HG03571 (cell line): ENCODE data around the gene TFAP2A.

ENCODE experiments used
- ATAC-seq: cut with Tn5 transposase; IDR thresholded peaks from one replicate; pipeline ENCODE4 v1.9.1; 2021; ENCODE audit not compliant: unreplicated experiment

The TFAP2A gene

DNA sequence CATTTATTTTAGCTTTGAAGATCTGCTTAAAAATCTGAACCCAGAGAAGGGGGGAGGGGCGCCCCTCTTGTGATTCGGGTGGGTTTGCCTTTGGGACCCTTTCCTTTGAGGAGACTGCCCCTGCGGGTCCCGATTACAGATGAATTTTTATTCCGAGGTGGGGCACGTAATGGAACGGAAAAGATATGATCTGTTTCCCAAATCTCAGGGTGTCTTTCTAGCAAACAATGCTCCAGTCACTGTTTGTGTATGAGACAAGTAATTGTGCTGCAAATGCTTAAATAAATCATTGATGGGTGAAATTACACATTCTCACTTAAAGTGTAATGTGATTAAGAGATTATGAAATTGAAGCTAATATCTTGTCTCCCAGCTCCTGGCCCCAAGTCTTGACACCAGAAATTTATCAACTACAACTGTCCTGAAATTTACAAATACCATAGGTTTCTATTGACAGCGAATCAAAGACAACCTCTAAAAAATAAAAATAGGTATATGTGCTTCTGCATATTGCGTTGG lies 30.7 kb downstream of the TFAP2A start:
- ATAC-seq = no peak

DNA sequence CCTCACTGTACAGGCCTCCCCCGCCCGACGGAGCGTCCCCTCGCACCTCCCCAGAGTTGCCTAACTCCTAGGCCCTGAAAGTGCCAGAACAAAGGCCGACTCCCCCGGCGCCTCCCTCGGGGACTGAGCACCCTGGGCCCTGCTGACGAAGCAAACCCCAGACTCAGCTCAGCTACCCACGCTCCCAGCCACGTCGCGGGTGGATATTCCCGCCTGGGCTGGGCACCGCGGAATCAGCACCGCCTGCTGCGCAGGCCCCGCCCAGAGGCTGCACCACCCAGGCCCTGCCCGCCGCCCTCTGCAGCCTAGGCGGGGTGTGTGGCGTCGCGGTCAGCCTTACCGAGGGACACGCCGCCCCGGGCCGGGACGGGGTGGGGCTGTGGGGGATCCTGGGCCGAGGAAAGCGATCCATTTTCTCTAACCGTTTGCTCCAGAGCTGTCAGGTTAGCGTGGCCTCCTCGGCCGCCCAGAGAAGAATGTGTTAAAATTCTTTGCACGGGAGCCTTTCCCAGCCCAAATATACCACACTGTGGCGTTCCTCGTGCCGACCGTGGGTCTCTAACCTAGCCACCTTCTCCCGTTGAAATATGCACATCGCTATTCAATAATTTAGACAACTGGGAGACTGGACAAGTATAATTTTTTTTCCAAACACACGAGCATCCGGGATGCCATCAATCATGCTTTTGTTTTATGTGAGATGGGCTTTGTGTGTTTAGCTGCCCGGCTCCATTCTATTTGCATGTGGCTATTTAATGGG lies 31.4 kb downstream of the TFAP2A start:
- no peak for ATAC-seq

DNA sequence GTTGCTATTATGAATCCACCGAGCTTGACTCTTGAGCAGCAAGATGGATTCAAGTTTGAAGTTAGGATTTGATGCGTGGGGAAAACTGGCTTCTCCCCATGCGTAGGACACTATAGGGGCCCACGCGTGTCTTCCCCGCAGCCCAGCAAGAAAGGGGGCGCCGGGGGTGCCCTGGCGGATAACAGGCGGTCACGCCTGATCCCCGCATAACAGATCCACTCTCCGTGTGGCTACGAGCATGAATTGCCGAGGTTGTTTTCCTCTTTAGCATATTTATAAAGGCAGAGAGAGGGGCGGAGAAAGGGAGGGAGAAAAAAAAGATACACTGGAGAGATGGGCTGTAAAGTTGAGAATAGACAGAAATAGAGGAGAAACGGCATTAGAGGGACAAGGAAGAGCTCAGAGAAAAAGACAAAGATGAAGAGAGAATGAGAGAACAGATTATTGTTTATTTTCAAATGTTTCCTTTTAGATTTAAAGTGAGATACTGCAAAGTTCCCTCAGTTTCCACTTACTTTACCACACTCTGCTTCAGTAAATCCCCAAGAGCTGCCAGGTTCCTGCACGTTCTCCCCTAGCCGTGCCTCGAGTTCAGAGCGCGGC lies 32.0 kb downstream of the TFAP2A start:
- no peak for ATAC-seq

DNA sequence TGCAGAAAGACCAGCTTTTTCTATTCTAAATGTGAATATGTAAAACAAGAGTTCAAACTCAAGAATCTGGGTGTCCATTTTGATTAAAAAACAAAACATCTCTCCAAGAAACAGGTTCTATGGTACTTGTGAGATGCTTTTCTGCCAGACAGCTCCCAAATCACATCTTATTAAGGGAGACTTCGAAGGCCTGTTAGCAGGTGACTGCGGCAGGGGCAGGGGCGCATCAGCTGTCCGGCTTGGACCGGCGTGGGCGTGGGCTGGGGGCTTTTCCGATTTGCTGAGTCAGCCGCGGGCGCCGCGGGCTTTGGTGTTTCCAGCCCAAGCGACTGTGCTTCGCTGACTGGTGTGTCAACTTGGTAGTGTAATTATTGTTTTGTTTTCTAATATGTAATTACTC lies 32.6 kb downstream of the TFAP2A start:
- ATAC-seq = no peak

DNA sequence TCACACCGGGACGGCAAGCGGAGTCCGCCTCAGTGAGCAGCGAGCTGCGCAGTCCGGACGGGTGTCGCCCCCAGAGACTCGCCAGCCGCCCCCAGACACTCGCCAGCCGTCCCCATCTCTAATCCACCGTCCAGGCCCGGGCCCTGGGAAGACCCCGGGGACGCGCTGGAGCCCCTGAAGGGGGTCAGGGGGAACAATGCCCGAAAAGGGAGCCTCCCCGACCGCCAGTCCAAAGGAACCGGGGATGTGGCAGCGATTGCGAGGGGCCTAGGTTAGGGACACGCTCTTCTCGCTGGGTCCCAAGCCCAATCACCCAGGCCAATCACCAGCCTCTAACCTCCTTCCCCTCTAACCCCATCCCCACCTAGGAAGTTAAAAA lies 33.1 kb downstream of the TFAP2A start:
- ATAC-seq = no peak

DNA sequence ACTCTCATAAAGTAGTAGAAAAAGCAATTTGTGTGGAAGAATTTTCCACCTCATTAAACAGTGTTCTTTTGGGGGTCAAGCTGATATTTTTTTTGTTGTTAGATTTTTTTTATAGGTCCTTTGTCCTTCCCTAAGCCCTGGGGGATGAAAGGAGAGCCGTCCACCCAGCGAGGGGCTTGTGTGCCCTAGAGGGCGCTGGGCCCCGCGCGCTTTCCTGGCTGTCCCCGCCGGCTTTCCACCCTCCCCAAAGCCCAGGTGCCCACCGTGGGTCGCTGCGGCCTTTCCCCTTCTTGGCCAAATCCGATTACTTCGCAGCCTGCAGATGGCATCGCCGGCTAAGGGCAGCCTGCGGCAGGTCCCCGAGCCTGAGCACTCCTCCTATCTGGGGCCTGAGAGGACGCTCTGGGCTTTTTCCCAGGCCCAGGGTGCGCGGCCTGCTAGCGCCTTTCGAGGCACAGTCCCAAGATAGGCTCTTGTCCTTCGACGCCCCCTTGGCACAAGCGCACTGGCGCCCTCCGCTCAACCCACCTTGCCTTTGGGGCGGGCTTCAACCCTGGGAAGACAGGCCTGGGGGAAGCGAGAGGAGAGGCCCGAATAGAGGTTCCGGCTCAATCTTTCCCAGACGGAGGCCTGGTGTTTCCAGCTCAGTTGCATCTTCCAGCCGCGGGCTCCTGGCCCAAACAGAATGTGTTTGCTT lies 33.6 kb downstream of the TFAP2A start:
- ATAC-seq = no peak

DNA sequence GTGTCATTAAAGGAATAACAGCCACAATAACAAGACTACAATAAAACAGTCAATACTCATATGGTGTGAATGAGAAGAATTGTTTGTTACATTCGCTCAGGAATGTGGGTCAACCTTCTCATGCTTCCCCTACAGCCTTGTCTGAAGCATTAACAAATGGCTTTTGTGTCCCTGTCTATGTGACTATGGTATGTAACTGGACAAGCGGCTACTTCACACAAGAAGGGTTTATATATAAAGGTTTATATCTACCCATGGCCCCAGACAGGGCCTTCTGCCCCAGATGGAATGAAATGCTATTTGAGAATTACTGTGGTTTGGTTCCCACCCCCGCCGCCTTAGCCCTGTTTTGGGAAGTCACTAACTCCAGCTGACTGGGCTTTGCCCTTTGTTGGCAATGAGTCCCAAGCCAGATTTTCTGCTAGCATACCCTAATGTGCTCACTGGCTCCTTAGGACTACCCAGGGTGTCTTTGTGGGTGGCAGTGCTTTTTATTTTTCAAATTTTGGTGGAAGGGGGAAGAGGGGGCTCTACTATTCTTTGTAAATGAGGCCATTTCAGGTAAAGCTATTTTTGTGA lies 39.4 kb downstream of the TFAP2A start:
- no peak for ATAC-seq

DNA sequence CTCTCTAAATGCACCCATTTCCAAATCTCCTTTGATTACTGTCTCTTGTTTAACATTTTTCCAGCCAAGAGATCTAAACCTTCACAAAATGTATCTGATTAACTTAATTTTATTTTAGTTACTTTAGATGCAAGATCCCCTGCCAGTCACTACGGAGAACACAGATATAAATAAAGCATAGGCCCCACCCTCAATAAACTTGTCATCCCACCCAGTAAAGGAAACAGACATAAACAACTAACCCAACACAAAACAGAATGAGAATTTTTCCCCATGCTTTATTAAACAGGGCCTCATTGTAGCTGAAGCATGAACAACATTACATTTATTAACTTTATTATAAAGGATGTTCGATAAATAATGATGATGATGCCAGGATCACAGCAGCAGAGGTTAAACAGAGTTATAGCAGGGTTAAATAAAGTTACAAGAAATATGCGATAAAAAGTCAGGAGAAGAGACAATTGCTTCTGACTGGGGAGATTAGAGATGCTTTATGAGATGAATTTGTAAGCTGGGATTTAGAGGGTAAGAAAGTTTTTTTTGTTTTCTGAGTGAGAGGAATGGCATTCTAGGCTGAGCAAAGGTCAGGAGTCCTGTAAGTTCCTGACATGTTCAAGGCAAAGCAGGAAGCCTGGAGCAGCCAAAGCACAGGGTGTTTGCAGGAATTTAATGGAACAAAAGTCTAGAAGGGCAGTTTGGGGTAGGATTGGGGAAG lies 41.1 kb downstream of the TFAP2A start:
- no peak for ATAC-seq

DNA sequence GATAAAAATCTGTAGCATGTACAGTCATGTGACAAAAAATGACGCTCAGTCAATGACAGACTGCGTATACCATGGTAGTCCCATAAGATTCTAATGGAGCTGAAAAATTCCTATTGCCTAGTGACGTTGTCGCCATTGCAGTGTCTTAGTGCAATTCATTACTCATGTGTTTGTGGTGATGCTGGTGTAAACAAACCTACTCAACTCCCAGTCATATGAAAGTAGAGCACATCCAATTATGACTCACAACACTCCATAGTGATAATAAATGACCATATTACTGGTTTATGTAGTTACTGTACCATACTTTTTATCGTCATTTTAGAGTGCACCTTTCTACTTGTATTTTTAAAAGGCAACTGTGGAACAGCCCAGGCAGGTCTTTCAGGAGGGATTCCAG lies 45.0 kb downstream of the TFAP2A start:
- ATAC-seq = no peak

DNA sequence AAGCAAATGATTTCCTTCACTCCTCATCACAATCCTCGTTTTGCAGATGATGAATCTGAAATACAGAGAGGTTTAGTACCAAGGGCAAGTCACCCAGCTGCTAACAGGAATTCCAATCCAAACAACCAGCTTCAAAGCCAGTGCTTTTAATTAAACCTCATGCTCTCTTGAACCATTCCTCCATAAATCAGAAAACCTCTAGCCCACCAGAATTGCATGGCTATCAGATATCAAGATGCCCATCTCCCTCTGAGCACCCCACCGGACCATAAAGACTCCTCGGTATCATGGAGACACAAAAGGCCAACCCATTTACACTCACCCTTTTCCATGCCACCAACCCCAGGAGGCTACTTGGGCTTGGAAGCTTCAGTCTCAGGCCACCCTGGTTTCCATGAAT lies 46.0 kb downstream of the TFAP2A start:
- ATAC-seq = no peak

DNA sequence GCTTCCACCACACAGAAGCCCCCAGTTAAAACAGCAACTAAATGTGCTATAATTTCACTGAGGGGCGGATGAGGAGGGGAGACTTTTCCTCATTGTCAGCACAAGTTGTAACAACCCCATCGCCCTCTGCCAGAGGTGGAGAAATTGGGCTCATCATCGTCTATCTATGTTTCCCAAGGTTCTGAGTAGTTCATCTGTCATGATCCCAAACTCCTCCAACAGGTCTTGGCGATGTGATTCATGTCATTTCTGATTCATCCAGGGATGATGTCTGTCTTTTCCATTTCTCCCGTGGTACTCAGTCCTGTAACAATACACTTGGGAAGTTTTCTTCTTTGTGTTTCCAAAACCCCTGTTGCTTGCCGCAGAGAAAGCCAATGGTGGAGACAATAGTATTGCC lies 51.0 kb downstream of the TFAP2A start:
- no peak for ATAC-seq

DNA sequence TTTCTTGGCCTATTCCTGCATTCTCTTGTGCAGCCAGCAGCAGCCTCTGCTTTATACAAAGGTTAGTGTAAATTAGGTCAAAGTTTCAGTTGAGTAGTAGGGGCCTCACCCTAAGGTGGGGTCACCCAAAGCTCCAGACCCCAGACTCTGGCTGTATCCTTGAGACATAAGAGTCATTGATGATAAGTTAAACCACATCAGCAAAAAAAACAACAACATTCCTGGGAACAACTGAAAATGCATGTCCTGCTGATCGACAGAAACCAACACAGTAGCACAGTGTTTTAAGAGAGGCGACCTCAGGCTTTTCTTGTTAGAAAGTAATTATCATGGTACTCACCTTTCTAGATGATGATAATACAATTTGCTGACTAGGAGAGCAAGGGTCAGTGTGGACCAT lies 52.6 kb downstream of the TFAP2A start:
- no peak for ATAC-seq

DNA sequence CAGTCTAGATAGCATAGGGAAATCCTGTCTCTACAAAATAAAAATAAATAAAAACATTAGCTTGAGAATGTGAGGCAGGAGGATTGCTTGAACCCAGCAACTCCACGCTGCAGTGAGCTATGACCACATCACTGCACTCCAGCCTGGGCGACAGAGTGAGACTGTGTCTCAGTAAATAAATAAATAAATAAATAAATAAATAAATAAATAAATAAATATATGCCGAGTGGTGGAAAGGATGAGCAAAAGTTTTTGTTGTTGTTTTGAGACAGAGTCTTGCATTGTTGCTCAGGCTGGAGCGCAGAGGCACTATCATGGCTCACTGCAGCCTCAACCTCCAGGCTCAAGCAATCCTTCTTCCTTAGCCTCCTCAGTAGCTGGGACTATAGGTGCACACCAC lies 53.4 kb downstream of the TFAP2A start:
- no peak for ATAC-seq

DNA sequence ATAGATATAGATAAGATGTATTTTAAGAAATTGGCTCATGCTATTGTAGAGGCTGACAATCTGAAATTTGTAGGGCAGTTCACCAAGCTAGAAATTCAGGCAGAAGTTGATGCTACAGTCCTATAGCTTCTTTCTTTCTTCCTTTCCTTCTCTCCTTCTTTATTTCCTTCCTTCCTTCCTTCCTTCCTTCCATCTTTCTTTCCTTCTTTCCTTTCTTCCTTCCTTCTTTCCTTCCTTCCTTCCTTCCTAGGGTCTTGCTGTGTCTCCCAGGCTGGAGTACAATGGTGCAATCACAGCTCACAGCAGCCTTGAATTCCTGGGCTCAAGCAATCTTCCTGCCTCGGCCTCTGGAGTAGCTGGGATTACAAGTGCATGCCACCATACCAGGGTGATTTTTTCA lies 55.3 kb downstream of the TFAP2A start:
- no peak for ATAC-seq

DNA sequence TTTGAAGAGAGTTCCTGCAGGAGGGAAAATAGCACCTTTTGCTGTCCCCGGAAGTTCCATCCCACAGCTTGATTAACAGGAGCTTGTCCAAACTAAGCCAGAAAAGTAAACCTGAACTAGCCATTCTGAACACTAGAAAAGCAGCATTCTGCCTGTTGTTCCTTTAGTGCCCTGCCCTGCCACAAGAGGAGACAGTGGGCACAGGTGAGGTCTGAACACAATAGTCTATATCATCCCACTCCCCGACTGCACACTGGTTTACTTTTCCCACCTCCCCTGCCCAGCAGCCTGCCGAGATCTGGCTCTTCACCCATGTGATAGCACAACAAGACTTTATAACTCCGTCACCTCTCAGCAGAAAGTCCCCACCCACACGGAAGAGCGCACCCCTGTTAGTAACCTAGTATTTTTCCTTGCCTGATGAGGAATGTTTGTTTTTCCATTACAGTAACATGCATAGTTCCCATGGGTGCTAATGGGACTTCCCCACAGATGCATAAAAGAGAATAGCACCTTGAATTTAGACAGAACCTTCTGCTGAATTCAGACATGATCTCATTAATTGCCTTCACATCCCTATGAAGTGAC lies 59.7 kb downstream of the TFAP2A start:
- ATAC-seq = no peak

DNA sequence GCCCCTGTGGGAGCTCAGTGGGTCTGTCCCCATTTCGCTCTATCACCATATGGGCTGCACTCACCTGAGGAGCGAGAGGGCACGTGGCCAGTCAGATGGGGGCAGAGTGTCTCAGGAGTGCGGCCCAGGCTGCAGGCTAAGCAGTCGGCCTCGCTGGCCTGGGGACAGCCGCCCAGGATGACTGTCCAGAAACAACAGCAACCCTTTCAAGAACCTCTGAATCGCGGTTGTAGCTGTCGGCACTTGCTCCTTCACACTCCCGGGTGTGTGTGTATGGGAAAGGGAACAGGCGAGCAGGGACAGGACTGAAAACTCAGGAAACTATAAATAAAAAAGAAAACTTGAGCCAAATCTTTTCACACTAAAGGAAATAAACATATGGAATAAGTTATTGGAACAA lies 63.1 kb downstream of the TFAP2A start:
- ATAC-seq = no peak

DNA sequence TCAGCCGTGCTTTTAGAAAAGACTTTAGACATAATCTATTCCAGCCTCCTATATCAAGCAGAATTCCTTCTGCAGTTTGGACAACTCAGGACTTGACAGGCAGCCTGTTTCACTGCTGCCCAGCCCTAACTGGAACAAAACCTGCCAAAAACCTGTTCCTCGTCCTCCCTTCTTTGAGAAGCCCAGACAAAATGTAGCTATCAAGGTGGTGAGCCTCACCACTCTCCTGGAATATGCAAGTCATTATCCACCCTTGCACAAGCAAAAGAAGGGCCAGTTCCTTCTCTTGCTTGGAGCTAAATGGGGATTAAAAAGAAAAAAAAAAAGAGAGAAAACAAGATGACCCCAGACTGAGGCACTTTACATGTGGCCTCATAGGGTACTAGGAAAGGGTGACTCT lies 64.2 kb downstream of the TFAP2A start:
- ATAC-seq = no peak

DNA sequence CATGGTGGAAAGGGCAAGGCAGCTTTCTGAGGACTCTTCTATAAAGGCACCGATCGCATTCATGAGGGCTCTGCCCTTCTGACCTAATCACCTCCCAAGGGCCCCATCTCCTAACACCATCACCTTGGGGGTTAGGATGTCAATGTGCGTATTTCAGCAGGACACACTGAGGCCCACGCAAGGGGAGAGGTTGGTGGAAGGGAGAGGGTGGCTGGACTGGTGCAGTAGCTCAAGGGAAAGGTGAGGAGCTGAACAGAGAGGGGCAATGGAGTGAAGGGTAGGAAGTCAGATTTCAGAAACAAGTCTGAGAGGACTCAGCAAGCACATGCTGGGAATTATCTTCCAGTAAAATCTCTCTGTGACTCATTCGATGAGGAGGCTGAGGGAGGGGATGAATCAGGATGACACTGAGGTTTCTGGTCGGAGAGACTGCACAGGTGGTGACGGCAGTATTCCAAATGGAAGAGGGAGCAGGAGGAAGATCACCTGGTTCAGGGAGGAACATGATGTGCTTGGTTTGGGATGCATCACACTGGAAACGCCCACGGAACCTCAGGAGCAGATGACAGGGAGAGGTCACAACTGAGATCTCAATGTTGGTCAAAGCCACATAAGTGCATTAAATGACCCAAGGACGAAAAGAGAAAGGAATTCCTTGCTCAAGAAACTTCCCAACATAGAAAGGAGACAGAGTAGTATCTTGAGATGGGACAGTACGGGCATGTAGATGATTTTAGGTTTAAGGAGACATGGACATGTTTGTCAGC lies 67.1 kb downstream of the TFAP2A start:
- no peak for ATAC-seq
